Stimulated activated CD4-positive, alpha-beta T cell treated with anti-CD3 and anti-CD28 coated beads, Interleukin-4, amount 100 ng/mL, for 4 hours (primary cell): ENCODE data around the gene LTB4R2.

ENCODE experiments used
- DNase-seq, 2 experiments: peaks; one replicate each; pipeline ENCODE4 v3.0.0-alpha.2; 2020

Gene LTB4R2, protein sequence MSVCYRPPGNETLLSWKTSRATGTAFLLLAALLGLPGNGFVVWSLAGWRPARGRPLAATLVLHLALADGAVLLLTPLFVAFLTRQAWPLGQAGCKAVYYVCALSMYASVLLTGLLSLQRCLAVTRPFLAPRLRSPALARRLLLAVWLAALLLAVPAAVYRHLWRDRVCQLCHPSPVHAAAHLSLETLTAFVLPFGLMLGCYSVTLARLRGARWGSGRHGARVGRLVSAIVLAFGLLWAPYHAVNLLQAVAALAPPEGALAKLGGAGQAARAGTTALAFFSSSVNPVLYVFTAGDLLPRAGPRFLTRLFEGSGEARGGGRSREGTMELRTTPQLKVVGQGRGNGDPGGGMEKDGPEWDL

DNA sequence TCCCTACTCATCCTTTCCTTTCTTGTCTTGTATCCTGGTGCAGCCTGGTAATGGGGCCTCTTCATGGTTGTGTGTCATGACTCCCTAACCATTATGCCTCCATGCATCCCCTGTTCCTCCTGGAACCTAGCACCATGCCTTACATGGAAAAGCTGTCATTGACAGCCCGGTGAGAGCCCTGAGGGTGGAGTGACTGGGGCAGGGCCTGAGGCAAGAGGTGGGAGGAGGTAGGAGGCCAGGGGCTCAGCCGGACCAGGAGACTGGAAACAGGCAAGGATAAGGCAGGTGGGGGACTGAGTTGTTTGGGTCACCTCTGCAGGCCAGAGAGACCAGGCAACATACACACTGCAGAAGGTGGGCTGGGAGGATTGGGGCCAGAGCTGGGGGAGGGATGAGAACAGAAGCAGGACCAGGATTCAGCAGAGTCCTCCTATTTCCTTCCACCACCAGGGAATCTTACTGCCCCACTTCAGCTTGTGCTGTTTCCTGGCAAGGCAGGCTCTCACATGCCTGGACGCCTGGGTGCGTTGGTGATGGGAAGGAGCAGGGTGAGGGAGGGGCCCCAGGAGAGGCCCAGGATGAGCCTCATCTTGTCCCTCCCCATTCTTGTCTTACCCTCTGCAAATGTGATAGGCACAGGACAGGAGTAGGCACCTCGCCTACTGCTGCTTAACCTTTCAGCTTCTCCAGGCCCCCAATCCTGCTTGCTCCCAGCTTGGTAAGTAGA lies at the start of gene LTB4R2:
Gene LTB4R2, plus strand, starts transcription at position 603 of the 727 bp plus-strand sequence. CDS start 525 bp downstream, outside the sequence.
- no peak for DNase-seq

DNA sequence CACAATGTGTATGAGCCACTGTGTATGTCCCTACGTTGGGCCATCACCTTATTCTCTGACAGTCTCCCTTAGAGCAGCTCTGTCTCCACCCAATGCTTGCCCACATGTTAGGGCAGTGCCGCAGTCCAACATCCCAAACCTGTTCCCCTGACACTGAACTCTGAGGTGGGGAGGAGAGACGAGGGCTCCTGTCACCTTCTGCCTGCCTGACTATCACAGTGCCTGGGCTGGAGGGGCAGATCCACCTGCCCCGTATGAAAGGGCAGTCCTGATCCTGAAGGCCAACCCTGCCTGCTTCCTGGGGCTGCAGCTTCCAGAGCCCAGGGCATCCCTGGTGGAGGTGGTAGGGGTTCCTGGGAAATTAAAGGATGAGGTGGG lies 49.2 kb upstream of the LTB4R2 start:
- DNase-seq, result no peak

DNA sequence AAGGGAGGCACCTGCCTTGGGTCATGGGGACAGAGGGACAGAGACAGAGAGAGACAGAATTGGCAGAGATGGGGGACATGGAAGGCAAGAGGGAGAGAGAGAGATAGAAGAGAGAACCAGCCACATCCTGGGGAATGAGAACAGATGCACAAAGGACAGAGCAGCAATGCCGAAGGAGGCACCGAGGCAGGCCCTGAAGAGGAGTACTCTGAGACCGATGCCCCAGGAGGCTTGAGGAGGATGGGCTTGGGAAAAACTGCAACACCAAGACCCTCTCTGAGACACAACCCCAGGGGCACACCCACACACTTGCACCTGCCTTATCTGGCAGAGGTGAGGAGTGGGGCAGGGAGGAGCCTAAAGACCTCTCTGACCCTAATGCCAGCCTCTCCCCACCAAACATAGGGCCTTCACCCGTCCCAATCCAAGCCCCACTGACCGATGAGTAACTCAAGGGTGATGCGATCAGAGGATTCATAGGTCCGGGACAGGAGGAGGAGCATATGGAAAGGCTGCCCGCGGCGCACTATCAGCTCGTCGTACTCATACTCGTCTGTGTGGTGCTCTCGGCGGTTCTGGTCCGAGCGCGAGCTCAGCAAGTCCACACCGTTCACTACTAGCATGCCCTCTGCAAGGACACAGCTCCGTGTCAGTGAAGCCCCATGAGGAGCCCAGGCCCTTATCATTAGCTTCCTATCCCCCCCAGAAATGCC lies 48.5 kb upstream of the LTB4R2 start:
- DNase-seq, result no peak

DNA sequence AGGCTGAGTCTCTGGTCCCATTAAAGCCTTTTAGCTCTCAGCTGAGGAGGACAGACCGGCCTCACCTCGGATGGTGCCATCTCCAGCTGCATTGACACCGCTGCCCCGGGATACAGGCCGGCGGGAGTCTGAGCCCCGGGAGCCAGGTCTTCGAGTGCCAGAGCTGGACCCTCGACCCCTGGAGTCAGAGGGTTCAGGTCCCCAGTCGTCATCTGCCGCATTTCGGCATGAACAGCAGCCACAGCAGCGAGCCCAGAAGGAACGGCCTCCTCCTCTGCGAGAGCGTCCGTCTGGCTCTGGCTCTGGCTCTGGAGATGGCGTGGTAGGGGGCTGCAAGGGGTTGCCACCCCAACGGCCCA lies 48.0 kb upstream of the LTB4R2 start:
- no peak for DNase-seq

DNA sequence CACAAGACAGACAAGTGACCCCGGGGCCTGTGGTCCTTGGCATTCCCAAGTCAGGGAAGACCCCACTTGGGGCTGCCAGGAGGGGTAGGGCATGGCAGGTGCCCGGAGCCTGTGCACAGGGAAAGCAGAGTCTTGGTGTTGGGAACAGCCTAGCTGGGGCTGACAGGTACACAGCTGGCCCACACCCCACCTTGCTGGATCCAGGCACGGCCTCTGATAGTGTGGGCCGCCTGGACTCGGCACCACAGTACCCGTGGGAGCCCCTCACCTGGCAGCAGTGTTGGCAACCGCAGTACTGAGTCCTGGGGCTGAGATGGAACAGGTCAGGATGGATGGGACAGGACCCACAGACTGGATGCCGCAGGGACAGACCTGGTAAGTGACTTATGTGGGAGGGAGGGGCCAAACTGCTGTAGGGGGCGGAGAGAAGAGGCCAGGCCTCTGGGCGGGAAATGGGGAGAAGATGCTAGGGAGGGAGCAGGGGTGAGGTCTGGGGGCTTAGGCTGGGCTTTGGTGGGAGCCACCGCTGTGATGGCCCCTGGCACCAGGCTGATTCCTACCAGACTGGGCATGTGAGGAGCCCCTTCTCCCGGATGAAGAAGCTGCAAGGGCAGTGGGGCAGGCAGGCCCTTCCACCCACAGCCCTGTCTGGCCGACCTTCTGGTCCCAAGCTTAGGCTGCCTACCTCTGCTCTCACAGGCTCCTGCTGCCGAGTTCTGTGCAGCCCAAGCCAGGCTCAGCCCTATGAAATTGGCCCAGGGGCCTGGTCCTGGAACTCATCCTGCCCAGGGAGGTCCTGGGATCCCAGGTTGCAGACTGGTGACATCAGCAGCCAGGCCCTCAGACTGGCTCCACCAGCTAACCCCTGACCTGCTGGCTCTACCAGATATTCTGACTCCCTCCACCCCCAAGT lies 46.9 kb upstream of the LTB4R2 start, which contains the start of gene TGM1:
Gene TGM1, minus strand, starts transcription at position 357 of the 913 bp plus-strand sequence. CDS start 825 bp downstream, outside the sequence.
- DNase-seq, result no peak

DNA sequence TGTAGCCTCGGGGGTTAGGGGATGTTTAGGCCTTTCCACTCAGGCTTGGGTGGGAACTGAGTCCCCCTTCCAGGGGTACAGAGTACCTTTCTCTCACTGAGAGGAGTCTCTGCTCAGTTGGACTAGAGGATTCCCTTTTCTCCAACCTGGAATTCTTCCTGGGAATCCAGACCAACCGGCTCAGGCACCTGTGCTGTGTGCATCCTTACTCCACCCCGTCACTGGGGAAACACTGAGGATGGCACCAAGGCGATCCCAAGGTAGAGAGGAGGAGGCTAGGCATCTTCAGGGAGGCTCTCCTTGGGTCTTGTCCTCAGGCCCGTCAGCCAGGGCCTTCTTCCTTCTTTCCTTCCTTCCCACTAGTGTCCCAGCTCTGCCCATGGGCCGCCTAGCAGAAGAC lies 46.1 kb upstream of the LTB4R2 start:
- DNase-seq, result no peak

DNA sequence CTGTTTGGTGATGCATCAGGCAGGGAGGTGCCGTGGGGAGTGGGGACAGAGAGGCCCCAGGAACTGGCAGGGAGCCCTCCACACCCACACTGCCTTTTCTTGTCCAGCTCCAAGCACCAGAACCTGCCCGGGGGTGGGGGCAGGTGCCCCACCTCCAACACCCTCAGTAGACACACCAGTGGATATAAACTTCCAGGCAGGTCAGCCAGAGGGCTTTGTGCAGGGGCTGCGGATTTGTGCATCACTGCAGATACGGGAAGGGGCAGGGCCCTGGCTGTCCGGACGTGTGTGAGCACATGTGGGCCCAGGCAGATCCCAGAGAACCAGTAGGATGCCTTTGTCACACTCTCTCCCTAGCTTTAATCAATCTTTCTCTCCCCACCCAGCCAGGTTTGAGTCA lies 45.6 kb upstream of the LTB4R2 start:
- DNase-seq, result no peak

DNA sequence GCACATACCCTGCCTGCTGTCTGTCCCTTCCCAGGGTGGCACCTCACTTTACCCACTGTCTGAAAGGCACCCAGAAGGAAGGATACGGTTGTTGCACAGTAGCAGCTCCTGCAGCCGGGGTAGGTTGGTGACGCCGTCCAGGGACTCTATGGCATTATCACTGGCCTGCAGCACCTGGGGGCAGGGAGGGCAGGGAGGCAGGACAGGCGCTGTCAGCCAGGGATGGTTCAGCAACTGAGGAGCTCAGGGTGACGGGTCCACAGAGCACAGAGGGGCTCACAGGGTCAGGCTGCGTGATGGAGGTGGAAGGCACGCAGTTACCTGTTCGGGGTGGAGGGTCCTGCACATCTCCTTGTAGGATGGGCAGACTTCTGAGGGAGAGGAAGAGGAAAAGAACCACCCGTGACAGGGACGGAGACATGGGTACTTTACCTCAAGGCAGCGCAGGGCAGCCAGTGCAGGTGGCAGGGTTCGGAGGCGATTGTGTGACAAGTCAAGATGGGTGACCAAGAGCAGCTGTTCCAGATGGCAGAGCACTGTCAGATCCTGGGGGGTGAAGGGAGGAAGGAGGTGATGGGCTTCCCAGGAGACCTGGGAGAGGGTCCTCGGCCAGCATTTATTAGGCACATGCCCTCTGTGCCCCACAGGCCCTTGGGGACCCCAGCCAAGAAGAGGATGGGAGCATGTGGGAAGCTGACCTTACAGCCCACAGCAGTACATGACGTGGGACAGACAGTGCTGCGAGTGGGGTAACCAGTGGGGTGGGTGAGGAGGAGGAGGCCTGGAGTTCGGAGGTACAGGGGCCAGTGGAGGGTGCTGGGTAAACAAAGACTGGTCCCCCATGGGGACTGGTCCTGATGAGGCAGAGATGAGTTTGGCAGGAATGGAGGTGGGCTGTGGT lies 43.3 kb upstream of the LTB4R2 start:
- no peak for DNase-seq

DNA sequence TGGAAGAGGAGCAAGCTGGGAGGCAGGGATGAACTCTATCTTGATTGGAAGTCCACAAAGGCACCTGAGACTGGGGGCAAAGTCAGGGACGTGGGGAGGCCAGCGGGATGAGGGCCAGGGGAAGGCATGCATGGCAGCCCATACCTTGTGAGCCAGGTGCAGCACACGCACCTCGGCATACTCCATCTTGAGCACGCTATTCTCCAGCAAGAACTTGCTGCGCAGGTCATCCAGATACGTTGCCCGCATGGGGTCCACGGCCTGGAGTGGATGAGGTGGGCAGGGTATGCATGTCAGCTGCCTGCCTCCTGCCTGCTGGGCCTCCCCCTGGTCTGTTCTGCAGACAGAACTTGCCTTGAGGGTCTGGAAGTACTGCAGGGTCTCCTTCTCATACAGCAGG lies 42.4 kb upstream of the LTB4R2 start:
- DNase-seq, result no peak

DNA sequence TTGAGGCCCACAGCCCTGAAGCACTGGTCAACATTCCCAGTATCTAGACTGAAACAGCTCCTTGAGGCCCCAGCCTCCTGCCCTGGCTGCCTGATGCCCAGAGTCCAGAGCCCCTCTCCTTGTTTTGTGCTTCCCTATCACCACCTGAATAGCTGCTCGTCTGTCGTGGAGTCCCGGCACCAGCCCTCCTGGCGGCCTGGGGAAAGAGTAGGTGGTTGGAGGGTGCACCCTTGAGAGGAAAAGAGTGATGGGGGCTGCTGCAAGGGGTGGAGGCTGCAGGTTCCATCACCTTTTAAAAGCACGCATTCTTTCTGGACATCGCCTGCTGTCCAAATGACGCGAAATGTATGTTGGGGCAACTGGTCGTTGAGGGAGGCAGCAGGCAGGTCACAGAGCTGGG lies 41.7 kb upstream of the LTB4R2 start:
- DNase-seq, result no peak

DNA sequence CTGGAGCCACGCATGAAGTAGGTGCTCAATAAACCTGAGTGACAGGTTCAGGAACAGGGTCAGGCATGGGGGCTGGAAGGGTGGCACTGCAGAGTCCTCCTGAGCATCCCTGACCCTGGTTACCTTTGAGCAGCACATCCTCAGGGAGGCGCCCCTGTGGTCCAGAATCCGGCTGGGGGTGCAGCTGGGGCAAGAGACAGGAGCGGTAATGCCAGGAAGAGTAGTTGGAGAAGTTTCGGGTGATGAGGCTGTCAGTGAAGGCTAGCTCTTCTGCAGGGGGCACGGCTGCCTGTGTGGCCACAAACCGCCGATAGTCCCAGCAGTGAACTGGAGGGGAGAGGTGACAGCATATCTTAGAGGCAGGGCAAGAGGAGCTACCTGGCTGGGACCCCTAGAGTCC lies 40.6 kb upstream of the LTB4R2 start:
- DNase-seq, result no peak

DNA sequence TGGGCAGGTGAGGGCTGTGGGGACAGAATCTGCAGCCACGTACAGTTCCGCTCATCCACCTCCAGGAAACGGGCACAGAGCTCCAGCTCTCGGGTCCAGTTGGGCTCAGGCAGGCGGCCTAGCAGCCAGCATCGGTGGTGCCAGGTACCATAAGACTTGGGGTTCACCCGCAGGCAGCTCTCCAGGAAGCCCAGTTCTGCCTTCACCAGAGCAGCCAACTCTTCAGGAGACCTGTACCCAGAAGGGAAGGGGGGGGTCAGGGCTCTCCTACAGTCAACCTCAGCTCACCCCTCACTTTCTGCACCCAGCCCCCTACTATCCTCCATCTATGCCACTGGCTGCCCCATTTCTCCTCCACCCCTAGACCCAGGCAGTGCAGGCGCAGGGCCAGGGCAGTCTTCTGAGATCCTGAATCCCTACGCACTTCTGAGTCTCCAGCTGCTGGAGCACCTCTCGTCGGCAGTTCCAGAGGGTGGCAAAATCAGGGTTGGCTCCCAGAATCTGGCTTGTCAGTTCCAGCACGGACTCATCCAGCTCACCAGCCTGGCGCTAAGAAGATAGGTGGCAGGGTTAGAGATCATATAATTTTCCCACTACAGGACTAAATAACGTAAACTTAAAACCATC lies 39.9 kb upstream of the LTB4R2 start:
- no peak for DNase-seq

DNA sequence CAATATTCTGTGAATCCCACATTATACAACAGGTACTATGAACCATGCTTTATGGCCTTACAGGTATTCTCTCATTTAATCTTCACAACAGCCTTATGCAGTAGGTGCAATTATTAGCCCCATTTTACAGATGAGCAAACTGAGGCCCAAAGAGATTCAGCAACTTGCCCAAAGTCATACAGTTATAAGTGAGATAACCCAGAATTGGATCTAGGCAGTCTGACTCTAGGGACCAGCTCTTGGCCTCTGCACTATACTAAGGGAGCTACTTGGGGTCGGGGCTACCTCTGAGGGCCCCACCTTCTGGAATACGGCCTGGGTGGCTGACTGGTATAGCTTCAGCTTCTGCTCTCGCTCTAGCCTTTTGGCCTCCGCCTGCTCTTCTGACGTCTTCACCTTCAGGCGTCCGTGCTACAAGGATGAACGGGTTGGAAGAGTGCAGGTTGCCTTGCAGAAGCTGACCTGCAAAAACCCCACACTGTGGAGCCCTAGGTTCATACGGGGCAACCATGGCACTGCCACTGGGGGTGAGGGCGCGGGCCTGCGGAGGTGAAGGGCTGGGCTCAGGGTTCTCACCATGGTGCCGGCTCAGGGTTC lies 39.3 kb upstream of the LTB4R2 start:
- no peak for DNase-seq

DNA sequence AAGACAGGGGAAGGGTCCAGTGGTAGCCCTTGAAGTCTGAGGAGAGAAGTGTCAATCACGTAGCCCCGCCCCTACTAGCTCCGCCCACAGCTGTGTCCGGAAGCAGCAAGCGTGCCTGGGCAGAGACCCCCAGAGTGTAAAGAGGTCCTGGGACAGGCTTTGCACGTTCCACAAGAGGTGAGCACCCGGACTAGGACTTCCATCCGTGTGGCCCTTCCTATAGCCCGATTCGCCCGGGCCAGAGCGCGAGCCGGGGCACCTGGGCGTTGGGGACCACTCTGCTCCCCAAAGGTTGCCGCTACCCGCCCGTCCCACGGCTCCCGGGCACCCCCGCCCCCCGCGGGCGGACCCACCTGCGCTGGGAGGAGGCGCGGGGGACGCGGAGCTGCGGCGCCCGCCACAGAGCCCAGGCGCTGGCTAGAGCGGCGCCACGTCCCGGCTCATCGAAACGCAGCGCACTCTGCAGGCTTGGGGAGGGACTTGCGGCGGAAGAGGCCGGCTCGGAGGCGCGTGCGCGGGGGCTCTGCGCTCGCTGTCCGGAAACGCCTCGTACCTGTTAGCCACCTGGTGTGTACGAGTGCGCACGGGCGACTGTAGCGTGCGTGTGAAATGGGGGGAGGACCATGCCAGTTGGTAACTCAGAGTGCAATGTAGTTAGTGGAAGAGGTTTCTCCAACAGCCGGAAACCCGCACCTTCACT lies 38.7 kb upstream of the LTB4R2 start, which contains the start of gene RABGGTA:
Gene RABGGTA, minus strand, starts transcription at position 464 of the 700 bp plus-strand sequence. CDS start 482 bp downstream, outside the sequence.
- peak; percentile 84 to 92 for DNase-seq

DNA sequence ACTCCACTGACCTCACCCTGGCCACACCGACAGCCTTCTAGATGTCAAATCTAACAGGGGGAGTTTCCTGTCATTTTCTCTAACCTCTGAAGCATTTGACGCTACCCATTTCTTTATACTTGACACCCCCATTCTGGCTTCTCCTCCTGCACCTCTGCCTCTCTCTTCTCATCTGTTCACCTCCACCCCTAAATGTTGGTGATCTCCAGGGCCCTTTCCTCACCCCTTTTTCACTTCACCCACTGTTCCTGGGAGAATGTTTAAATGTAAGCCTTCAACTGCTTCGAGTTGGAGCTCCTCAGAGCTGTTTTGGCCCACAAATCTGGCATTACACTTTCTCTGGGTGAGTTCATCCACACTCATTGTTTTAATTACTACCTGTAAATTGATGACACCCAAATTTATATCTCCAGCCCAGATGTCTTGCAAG lies 38.1 kb upstream of the LTB4R2 start:
- no peak for DNase-seq

DNA sequence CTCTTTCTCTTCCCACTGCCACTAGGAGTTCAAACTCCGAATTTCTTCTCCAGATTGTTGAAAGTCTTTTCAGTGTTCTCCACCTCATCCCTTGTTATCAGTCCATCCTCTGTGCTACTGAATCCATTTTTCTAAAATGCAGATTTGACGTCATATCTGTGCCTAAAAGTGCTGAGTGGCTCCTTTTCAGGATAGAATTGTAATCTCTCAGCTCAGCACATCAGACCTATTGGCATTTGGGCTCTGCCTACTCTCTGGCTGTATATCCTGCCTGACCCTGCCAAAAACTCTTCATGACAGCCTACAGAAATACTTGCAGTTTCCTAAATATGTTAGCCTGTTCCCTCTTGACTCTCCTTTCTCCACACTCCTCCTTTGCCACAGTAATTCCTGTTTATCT lies 37.5 kb upstream of the LTB4R2 start:
- DNase-seq, result no peak

DNA sequence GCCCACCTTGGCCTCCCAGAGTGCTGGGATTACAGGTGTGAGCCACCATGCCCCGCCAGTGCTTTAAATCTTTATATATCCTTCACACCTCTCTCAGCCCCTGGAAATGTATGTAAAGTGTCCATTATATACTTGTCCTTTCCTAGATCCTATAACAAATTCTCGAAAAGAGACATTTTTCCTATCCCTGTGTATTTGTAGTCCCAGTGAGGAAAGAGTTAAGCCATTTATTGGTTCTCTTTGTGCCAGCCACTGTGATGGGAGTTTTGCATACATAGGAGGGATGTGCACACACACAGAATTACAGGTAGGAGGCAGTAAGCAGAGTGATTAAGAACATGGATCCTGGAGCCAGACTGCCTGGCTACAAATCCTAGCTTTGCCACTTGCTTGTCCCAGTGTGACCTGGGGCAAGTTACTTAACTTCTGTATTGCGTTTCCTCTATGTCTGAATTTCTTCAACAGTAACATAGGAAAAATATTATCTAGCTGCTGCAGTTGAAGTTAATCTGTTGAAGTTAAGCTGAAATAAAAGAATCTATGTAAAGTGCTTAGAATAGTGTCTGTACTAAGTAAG lies 36.4 kb upstream of the LTB4R2 start:
- DNase-seq, result no peak

DNA sequence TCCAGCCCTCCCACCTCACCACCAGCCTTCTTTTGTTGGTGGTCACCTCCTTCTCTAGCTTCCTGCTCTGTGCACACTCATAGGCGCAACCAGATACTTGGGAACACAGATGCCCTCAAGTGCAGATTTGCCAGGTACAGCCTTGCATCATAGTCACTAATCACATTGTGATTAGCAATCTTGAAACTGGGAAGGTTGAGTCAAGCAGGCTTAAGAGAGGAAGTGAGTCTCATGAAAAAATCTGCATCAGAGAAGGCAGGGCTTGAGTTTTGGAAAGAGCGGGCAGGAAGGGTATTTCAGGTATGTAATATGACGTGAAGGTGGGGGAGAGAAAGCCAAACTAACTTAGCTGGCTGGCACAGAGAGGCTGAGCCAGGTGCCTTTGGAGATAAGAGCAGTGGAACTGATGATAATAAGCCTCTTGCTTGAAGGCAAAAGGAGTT lies 35.8 kb upstream of the LTB4R2 start:
- DNase-seq, result peak; percentile 29 to 72

DNA sequence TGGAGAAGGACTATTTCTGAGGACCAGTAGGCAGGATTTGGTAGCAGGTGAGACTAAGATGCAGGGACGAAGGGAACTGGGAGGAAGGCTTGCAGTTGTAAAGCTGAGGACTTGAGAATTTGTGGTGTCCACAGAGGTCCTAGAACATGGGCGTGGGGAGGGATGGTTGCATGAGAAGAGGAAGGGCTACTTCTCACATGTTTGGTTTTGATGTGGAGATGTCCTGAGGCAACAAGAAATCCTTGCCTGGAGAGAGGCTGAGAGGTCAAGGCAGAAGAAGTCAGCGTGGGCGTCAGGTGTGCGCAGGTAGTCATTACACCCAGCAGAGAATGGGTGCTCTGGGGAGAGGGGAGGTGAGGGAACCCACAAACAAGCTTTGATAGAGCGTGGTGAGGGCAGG lies 32.9 kb upstream of the LTB4R2 start:
- no peak for DNase-seq
